Neural progenitor cell (in vitro differentiated cells): ENCODE measurements around the gene TMEM269.

ENCODE experiments used
- CTCF ChIP-seq: fragments of 200-600 bp; sonication (generic); IDR thresholded peaks from 2 replicates; pipeline ENCODE4 v1.5.1; 2017; ENCODE audit warnings: antibody characterized with exemption, mild to moderate bottlenecking
- EZH2 ChIP-seq: fragments of 200-600 bp; sonication (generic); IDR thresholded peaks from 2 replicates; pipeline ENCODE4 v1.6.1; 2017; ENCODE audit warnings: antibody characterized with exemption, mild to moderate bottlenecking, moderate library complexity
- EZH2phosphoT487 ChIP-seq: fragments of 200-600 bp; sonication (generic); IDR thresholded peaks from 2 replicates; pipeline ENCODE4 v1.6.1; 2017; ENCODE audit warnings: antibody characterized with exemption

- TF ChIP-seq CTCF (no peak), EZH2 (no peak), EZH2phosphoT487 (no peak)
These were observed 13.2 kb downstream of the TMEM269 start for GRCh38 chr1:42797979-42798378.
